HepG2 (cell line): ENCODE measurements around the gene NRG3. TPM values are rescaled to one million over a fixed set of nuclear protein-coding genes. Genes with fewer than 3 reads are reported as not detected.

Source experiments
- ATAC-seq: fragments of 200-7000 bp; cut with Tn5 transposase; 3 replicates; pipeline ENCODE4 v1.9.1; 2020; ENCODE audit warnings: mild to moderate bottlenecking, moderate library complexity
- BruUV-seq: library from RNA; stranded (reverse); fragments of 400-500 nt; replicated peaks from 2 replicates; lab custom pipeline; 2021; lab: Mats Ljungman, UMichigan
- CTCF ChIA-PET: fragments of 300-600 bp; formaldehyde crosslinking; extraction: SDS; loops from one replicate; lab custom pipeline; 2021; ENCODE audit warnings: low total read pairs, inconsistent platforms, low intra/inter-chr PET ratio; lab: Yijun Ruan, JAX
- POLR2A ChIA-PET: fragments of 350-600 bp; sonication (Branson Sonifier 250); formaldehyde crosslinking; loops from one replicate; lab custom pipeline; 2020; ENCODE audit warnings: antibody characterized with exemption, inconsistent platforms; lab: Yijun Ruan, JAX
- DNase-seq: peaks from one replicate; pipeline ENCODE4 v3.0.0-alpha.2; 2015; ENCODE audit warnings: low spot score
- FAIRE-seq: peaks from 3 replicates; lab custom pipeline; 2011; peaks lifted over from hg19 to GRCh38; lab: Jason Lieb, UNC
- H2AFZ ChIP-seq: one replicate; pipeline ENCODE4 v1.6.1; 2011; ENCODE audit warnings: low read length, inconsistent platforms
- H3K27ac ChIP-seq: fragments of 300-600 bp; 3 replicates; pipeline ENCODE4 v1.8.0; 2011; ENCODE audit warnings: mixed run types, mild to moderate bottlenecking, mixed read lengths, low read length, inconsistent platforms; ENCODE audit not compliant: insufficient read depth; ENCODE audit errors: extremely low read length
- H3K27me3 ChIP-seq, 2 experiments: fragments of 200-600 bp in 1 of 2; 2 replicates in 1 of 2; 3 replicates in 1 of 2; pipeline versions ENCODE4 v1.6.0 to v1.8.0; 2011; ENCODE audit warnings: low read length in 2 of 2, mild to moderate bottlenecking in 2 of 2, moderate library complexity in 2 of 2, inconsistent platforms in 1 of 2; ENCODE audit not compliant: insufficient read depth in 2 of 2, control insufficient read depth in 1 of 2
- H3K36me3 ChIP-seq, 2 experiments: fragments of 200-600 bp in 1 of 2; replicated peaks in 1 of 2; 2 replicates in 1 of 2; 3 replicates in 1 of 2; pipeline versions ENCODE4 v1.5.1 to v1.8.0; 2011; ENCODE audit warnings: low read length in 2 of 2, inconsistent platforms in 1 of 2; ENCODE audit not compliant: insufficient read depth in 2 of 2, control insufficient read depth in 1 of 2
- H3K4me1 ChIP-seq: 2 replicates; pipeline ENCODE4 v1.5.1; 2012; ENCODE audit warnings: low read length, inconsistent platforms; ENCODE audit not compliant: insufficient read depth
- H3K4me2 ChIP-seq: 2 replicates; pipeline ENCODE4 v1.6.0; 2011; ENCODE audit warnings: low read depth, low read length, inconsistent platforms
- H3K4me3 ChIP-seq, 3 experiments: fragments of 200-600 bp in 1 of 3; sonication (generic), shearing (Covaris generic) in 1 of 3; replicated peaks in 1 of 3; 2 replicates each; pipeline ENCODE4 v1.5.1; 2011 to 2016; ENCODE audit warnings: low read length in 3 of 3, inconsistent platforms in 2 of 3, low read depth in 2 of 3, mild to moderate bottlenecking in 2 of 3, control low read depth in 1 of 3, mixed read lengths in 1 of 3; ENCODE audit not compliant: insufficient read depth in 1 of 3
- H3K79me2 ChIP-seq: one replicate; pipeline ENCODE4 v1.6.1; 2011; ENCODE audit warnings: low read length, inconsistent platforms; ENCODE audit not compliant: insufficient read depth
- H3K9ac ChIP-seq: 2 replicates; pipeline ENCODE4 v1.6.0; 2011; ENCODE audit warnings: mild to moderate bottlenecking, low read depth, low read length, inconsistent platforms; ENCODE audit not compliant: insufficient read depth
- H3K9me3 ChIP-seq: 2 replicates; pipeline ENCODE4 v1.5.1; 2012; ENCODE audit warnings: mild to moderate bottlenecking, low read length
- H4K20me1 ChIP-seq: 2 replicates; pipeline ENCODE4 v1.6.0; 2011; ENCODE audit warnings: inconsistent platforms, mild to moderate bottlenecking, low read length, moderate library complexity; ENCODE audit not compliant: insufficient read depth
- AHDC1 ChIP-seq: sonication (generic); formaldehyde crosslinking; IDR thresholded peaks from 2 replicates; pipeline ENCODE4 v1.5.1; 2020; ENCODE audit warnings: mild to moderate bottlenecking, missing genetic modification reagents, borderline replicate concordance
- FOXC1 ChIP-seq: sonication (generic); formaldehyde crosslinking; IDR thresholded peaks from 2 replicates; pipeline ENCODE4 v1.8.0; 2022; ENCODE audit warnings: mild to moderate bottlenecking, missing genetic modification reagents, borderline replicate concordance
- GTF3A ChIP-seq: sonication (generic); formaldehyde crosslinking; conservative IDR thresholded peaks from 2 replicates; pipeline ENCODE4 v1.4.0; 2020; ENCODE audit warnings: mild to moderate bottlenecking, missing genetic modification reagents
- KLF13 ChIP-seq: sonication (generic); formaldehyde crosslinking; IDR thresholded peaks from 2 replicates; pipeline ENCODE4 v1.4.0; 2020; ENCODE audit warnings: mild to moderate bottlenecking, missing genetic modification reagents
- PAXIP1 ChIP-seq: sonication (generic); formaldehyde crosslinking; conservative IDR thresholded peaks from 2 replicates; pipeline ENCODE4 v1.4.0; 2020; ENCODE audit warnings: mild to moderate bottlenecking, missing genetic modification reagents, moderate library complexity
- RFX5 ChIP-seq: IDR thresholded peaks from 2 replicates; pipeline ENCODE4 v1.6.1; 2011; ENCODE audit warnings: low read depth, low read length, improper control_type of control experiment
- SRY ChIP-seq: sonication (generic); formaldehyde crosslinking; IDR thresholded peaks from 2 replicates; pipeline ENCODE4 v1.8.0; 2022; ENCODE audit warnings: mild to moderate bottlenecking, missing genetic modification reagents
- ZBTB37 ChIP-seq: sonication (generic); formaldehyde crosslinking; IDR thresholded peaks from 2 replicates; pipeline ENCODE4 v1.4.0; 2020; ENCODE audit warnings: mild to moderate bottlenecking, missing genetic modification reagents
- ZFP41 ChIP-seq: sonication (generic); formaldehyde crosslinking; IDR thresholded peaks from 2 replicates; pipeline ENCODE4 v1.4.0; 2020; ENCODE audit warnings: mild to moderate bottlenecking, missing genetic modification reagents, borderline replicate concordance
- ZFYVE20 ChIP-seq: sonication (generic); formaldehyde crosslinking; IDR thresholded peaks from 2 replicates; pipeline ENCODE4 v1.8.0; 2023; ENCODE audit warnings: low read depth, mild to moderate bottlenecking, moderate library complexity, missing genetic modification reagents, borderline replicate concordance
- ZSCAN25 ChIP-seq: sonication (generic); formaldehyde crosslinking; IDR thresholded peaks from 2 replicates; pipeline ENCODE4 v1.8.0; 2022; ENCODE audit warnings: mild to moderate bottlenecking, missing genetic modification reagents
- WGBS: methylation state at CpG from one replicate; pipeline ENCODE4 v1.1.6; 2017; ENCODE audit warnings: low lambda C conversion rate; 5-methylcytosine and 5-hydroxymethylcytosine counted together
- in situ Hi-C: cut with HindIII; loops from 2 replicates; pipeline ENCODE4 v1.10.0; 2017; ENCODE audit warnings: low pct_unique_long_range_greater_than_20kb; ENCODE audit not compliant: extremely low pct_ligation_motif_present
- intact Hi-C: fragments of 100-400 bp; cut with micrococcal nuclease; formaldehyde crosslinking; loops from one replicate; pipeline ENCODE4 v1.10.0; 2022; ENCODE audit not compliant: unreplicated experiment
- polyA plus RNA-seq, 8 experiments: library from polyadenylated mRNA; depleted of rRNA in 3 of 8; stranded (reverse) in 7 of 8; unstranded in 1 of 8; fragments of >200 nt; fragmentation: Illumina TruSeq in 4 of 8; extraction: Trizol in 4 of 8; gene quantifications; 2 replicates each; pipeline versions ENCODE4 v1.2.1 to v1.2.3, GENCODE V29; 2011 to 2016; ENCODE audit warnings: low read depth in 4 of 8, missing spikeins in 1 of 8, mixed read lengths in 1 of 8; ENCODE audit not compliant: insufficient read depth in 1 of 8
- total RNA-seq, 5 experiments: library from RNA; depleted of rRNA; stranded (reverse); fragments of >200 nt; fragmentation: Illumina TruSeq; extraction: Trizol; gene quantifications; 2 replicates each; pipeline ENCODE4 v1.2.3, GENCODE V29; 2016; ENCODE audit warnings: low read depth in 1 of 5

Gene NRG3
- total and polyA plus RNA-seq, 2 of the 13 experiments (the other 11 are each of a cell fraction or from before 2014, with no cell fraction given) = not detected

- intact Hi-C loops (no loop called here), in situ Hi-C loops (no loop called here)
- ATAC-seq (no peak), DNase-seq (no peak), FAIRE-seq (no peak)
- WGBS = 44% methylated on average over 2 of the region's 3 CpGs
- no peak overlapping the region for H2AFZ ChIP-seq
- TF ChIP-seq ZBTB37 (CRISPR knock-in tag) (no peak), SRY (no peak), AHDC1 (CRISPR knock-in tag) (no peak), KLF13 (CRISPR knock-in tag) (no peak), GTF3A (CRISPR knock-in tag) (no peak), ZSCAN25 (CRISPR knock-in tag) (no peak), ZFP41 (CRISPR knock-in tag) (no peak), PAXIP1 (no peak), RFX5 (no peak), ZFYVE20 (CRISPR knock-in tag) (no peak), FOXC1 (CRISPR knock-in tag) (no peak)
- ChIA-PET POLR2A (no interaction called here), CTCF (no interaction called here)
- H3K79me2 ChIP-seq = no peaks in the 10 kb centered on the region
- peaks cover 81% of the 10 kb centered on the region for H3K9me3 ChIP-seq
- H3K27me3 ChIP-seq = no peaks in the 10 kb centered on the region
- no peak overlapping the region for H3K27ac ChIP-seq
- H3K4me3 ChIP-seq = no peak overlapping the region
- H4K20me1 ChIP-seq = no peaks in the 10 kb centered on the region
- no TSS peak for BruUV-seq
- no peaks in the 10 kb centered on the region for H3K36me3 ChIP-seq
- H3K9ac ChIP-seq = no peak overlapping the region
- no peak overlapping the region for H3K4me2 ChIP-seq
- H3K4me1 ChIP-seq = no peaks in the 10 kb centered on the region
Observed at GRCh38 chr10:82310839-82311238, 435.8 kb downstream of the NRG3 start.
